SK-N-SH treated with all-trans-retinoic acid at 6 μM for 48 hours (cell line): ENCODE measurements around the gene SNRPB.

Experiments used
- ATAC-seq: fragments of 200-7000 bp; cut with Tn5 transposase; 3 replicates; pipeline ENCODE4 v1.9.1; 2020; ENCODE audit warnings: mild to moderate bottlenecking, moderate library complexity
- ARNTL ChIP-seq: fragments of 450-650 bp; formaldehyde crosslinking; IDR thresholded peaks from 2 replicates; pipeline ENCODE4 v1.5.0; 2020; ENCODE audit warnings: low read depth, mild to moderate bottlenecking, moderate library complexity, borderline replicate concordance
- BACH2 ChIP-seq: fragments of 250-450 bp; sonication (Bioruptor Pico); IDR thresholded peaks from 2 replicates; pipeline ENCODE4 v1.9.0; 2021; ENCODE audit warnings: mild to moderate bottlenecking, borderline replicate concordance
- ESRRG ChIP-seq: fragments of 250-450 bp; sonication (Bioruptor Pico); IDR thresholded peaks from 2 replicates; pipeline ENCODE4 v1.6.1; 2021; ENCODE audit warnings: mild to moderate bottlenecking
- ZC3H10 ChIP-seq: fragments of 250-450 bp; sonication (Bioruptor Pico); IDR thresholded peaks from 2 replicates; pipeline ENCODE4 v1.5.1; 2021; ENCODE audit warnings: mild to moderate bottlenecking, moderate library complexity
- ZNF565 ChIP-seq: fragments of 450-650 bp; formaldehyde crosslinking; conservative IDR thresholded peaks from 2 replicates; pipeline ENCODE4 v1.5.0; 2020; ENCODE audit warnings: low read depth, mild to moderate bottlenecking, moderate library complexity

The SNRPB gene

DNA sequence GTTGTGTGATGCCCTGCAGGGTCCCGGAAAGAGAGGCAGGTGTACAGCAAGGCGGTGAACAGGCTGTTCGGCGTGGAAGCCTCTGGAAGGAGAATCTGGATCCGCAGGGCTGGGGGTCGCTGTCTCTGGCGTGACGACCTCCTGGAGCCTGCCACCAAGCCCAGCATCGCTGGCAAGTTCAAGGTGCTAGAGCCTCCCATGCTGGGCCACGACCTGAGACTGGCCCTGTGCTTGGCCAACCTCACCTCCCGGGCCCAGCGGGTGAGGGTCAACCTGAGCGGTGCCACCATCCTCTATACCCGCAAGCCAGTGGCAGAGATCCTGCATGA lies 53.4 kb downstream of the SNRPB start (continued):
- TF ChIP-seq ARNTL (CRISPR knock-in tag), result no peak
- TF ChIP-seq ESRRG (CRISPR knock-in tag), result no peak

DNA sequence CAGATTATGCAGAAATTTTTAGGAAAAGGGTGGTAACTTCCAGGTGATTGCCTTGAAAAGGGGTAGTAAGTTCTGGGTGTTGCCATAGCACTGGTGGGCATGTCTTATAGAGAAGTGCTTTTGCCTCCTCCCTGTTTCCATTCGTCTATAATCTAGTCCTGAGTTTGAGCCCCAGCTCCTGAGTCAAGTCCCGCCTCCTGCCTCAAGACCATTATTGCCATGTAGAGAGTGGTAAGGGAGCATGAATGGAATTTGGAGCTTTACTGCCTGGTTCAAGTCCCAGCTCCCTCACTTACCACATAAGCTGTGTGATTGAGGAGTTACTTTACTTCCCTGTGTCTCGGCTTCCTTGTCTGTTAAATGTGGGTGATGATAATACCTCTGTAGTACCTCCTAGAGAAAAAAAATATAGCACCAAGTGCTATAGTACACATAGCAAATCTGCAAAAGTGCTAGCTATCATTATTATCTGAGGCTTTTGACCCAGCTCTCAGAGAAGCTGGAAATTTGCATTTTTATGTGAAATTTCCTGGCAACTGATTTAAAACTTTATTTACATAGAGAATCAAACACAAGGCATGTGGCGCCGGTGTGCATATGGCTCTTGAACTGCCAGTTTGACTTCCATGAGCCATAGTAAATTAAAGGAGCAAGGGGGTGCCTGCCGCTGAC lies 53.9 kb downstream of the SNRPB start:
- TF ChIP-seq ZNF565 (CRISPR knock-in tag) (no peak), BACH2 (no peak), ZC3H10 (no peak)
- no peak for ATAC-seq
